Right lobe of liver (tissue), 6 donors: ENCODE measurements around the gene ZDHHC3. TPM values are rescaled to one million over a fixed set of nuclear protein-coding genes. Genes with fewer than 3 reads are reported as not detected.
A peak's percentile ranks its signal among the peaks of the same experiment; 100 is the strongest.

Experiments used
- ATAC-seq, 4 donors: fragments of 200-7000 bp; cut with Tn5 transposase; one replicate each; pipeline ENCODE4 v1.9.1; 2020; ENCODE audit warnings: mild to moderate bottlenecking in 4 of 4, moderate library complexity in 4 of 4
- DNase-seq, 3 donors: peaks; one replicate each; pipeline ENCODE4 v3.0.0-alpha.2; 2020
- H3K27ac ChIP-seq, 3 donors: fragments of 200-600 bp; one replicate each; pipeline ENCODE4 v1.8.0; 2022
- H3K27me3 ChIP-seq, 2 donors: fragments of 200-600 bp; one replicate each; pipeline ENCODE4 v1.8.0; 2022
- H3K36me3 ChIP-seq, 4 donors: fragments of 200-600 bp; sonication (generic) in 1 of 4; one replicate each; pipeline versions ENCODE4 v1.5.1 to v1.8.0; 2017 to 2022; ENCODE audit warnings: control low read depth in 1 of 4
- H3K4me1 ChIP-seq, 4 donors: fragments of 200-600 bp; sonication (generic) in 1 of 4; one replicate each; pipeline versions ENCODE4 v1.5.1 to v1.8.0; 2017 to 2022; ENCODE audit warnings: control low read depth in 1 of 4
- H3K4me3 ChIP-seq, 3 donors: fragments of 200-600 bp; one replicate each; pipeline ENCODE4 v1.8.0; 2022
- H3K9me3 ChIP-seq, 4 donors: fragments of 200-600 bp; sonication (generic) in 1 of 4; one replicate each; pipeline versions ENCODE4 v1.5.1 to v1.8.0; 2017 to 2022; ENCODE audit warnings: control low read depth in 1 of 4
- CTCF ChIP-seq, 4 donors: fragments of 200-600 bp in 3 of 4; fragments of 450-650 bp in 1 of 4; IDR thresholded peaks; one replicate each; pipeline versions ENCODE4 v1.5.1 to v1.8.0; 2016 to 2022; ENCODE audit warnings: antibody characterized with exemption in 4 of 4, mild to moderate bottlenecking in 2 of 4
- POLR2A ChIP-seq: fragments of 450-650 bp; IDR thresholded peaks from one replicate; pipeline ENCODE4 v1.6.1; 2017; ENCODE audit warnings: antibody characterized with exemption, mild to moderate bottlenecking
- WGBS: methylation state at CpG from one replicate; pipeline ENCODE4 v1.1.6; 2018; ENCODE audit warnings: low coverage, low lambda C conversion rate; ENCODE audit not compliant: insufficient coverage; ENCODE audit errors: missing lambda C conversion rate; 5-methylcytosine and 5-hydroxymethylcytosine counted together
- intact Hi-C, 2 donors: fragments of 100-400 bp; cut with DNase I; formaldehyde crosslinking; loops; one replicate each; pipeline versions ENCODE4 v1.11.2 to v1.14.1; 2022
- total RNA-seq, 6 experiments: library from RNA; depleted of rRNA in 2 of 6; stranded (reverse); fragments of >200 nt in 2 of 6; fragmentation: NEBNext Ultra II Directional in 3 of 6; extraction: Animal tissue kit (Norgen Biotek cat#: 25700) in 3 of 6; gene quantifications; one replicate each; pipeline versions ENCODE4 v1.1.0 to v1.2.4, GENCODE V29; 2016 to 2023
- donor health status: DM: no; HTN: yes; CAD: no.
- donor health status: DM: no; HTN: no; CAD: no.
- donor health status: DM: no; HTN: no; CAD: no.
- donor health status: DM: no; HTN: yes; CAD: no.
- donor health status: DM: no; HTN: yes; CAD: no.

ZDHHC3 gene
- total RNA-seq, 6 experiments from 2014 or later: 27.5 to 36.7 (median 32.0) TPM

GRCh38 chr3:45020534-45020933, 44.6 kb upstream of the ZDHHC3 start:
- Histone ChIP-seq H3K27me3 (no peaks in the 10 kb centered on the region), H3K27ac (no peak overlapping the region), H3K9me3 (no peaks in the 10 kb centered on the region), H3K36me3 (no peaks in the 10 kb centered on the region), H3K4me3 (no peak overlapping the region), H3K4me1 (no peaks in the 10 kb centered on the region)
- ATAC-seq (no peak), DNase-seq (no peak)
- WGBS: 68% methylated on average over 6 of the region's 8 CpGs
- TF ChIP-seq POLR2A (no peak), CTCF (IDR thresholded peaks at IDR 0.05) (no peak)
- intact Hi-C loops: no loop called here

- DNase-seq: no peak
- no peaks in the 10 kb centered on the region for H3K27me3 ChIP-seq
- ATAC-seq: no peak
- no peaks in the 10 kb centered on the region for H3K9me3 ChIP-seq
- H3K4me1 ChIP-seq: no peaks in the 10 kb centered on the region
- H3K4me3 ChIP-seq: no peak overlapping the region
- intact Hi-C loops: no loop called here
- WGBS: 75% methylated on average over 5 of the region's 5 CpGs
- no peaks in the 10 kb centered on the region for H3K36me3 ChIP-seq
- TF ChIP-seq POLR2A (no peak), CTCF (IDR thresholded peaks at IDR 0.05) (no peak)
- H3K27ac ChIP-seq: no peak overlapping the region
Observed at GRCh38 chr3:45017821-45018220, 41.8 kb upstream of the ZDHHC3 start.

GRCh38 chr3:45016916-45017315, 40.9 kb upstream of the ZDHHC3 start:
- no peak for TF ChIP-seq CTCF (IDR thresholded peaks at IDR 0.05)
- H3K4me3 ChIP-seq: no peak overlapping the region
- intact Hi-C loops: no loop called here
- H3K4me1 ChIP-seq: no peaks in the 10 kb centered on the region
- ATAC-seq: no peak
- H3K27me3 ChIP-seq: no peaks in the 10 kb centered on the region
- WGBS: 83% methylated on average over 1 of the region's 2 CpGs
- peaks cover 0 to 4% (median 0%) of the 10 kb centered on the region in 4 donors for H3K36me3 ChIP-seq
- no peak for DNase-seq
- no peak overlapping the region for H3K27ac ChIP-seq
- H3K9me3 ChIP-seq: no peaks in the 10 kb centered on the region

- intact Hi-C loops: no loop called here
- Histone ChIP-seq H3K9me3 (no peaks in the 10 kb centered on the region), H3K36me3 (peaks cover 0 to 13% (median 0%) of the 10 kb centered on the region in 4 donors), H3K27ac (peak overlapping the region in 2 of 3 donors; percentile 11 to 25), H3K4me3 (no peak overlapping the region), H3K4me1 (peaks cover 0 to 6% (median 0%) of the 10 kb centered on the region in 4 donors), H3K27me3 (no peaks in the 10 kb centered on the region)
- DNase-seq: no peak
- no peak for ATAC-seq
- no peak for TF ChIP-seq POLR2A
- TF ChIP-seq CTCF (IDR thresholded peaks at IDR 0.05): no peak
- 84% methylated on average over 4 of the region's 4 CpGs for WGBS
Observed at GRCh38 chr3:45012577-45012976, 36.6 kb upstream of the ZDHHC3 start.
